Erythroblast (primary cell): ENCODE results near the gene FUT8.

ENCODE experiments used
- GATA1 ChIP-seq: IDR thresholded peaks from 2 replicates; pipeline ENCODE4 v1.6.1; 2011; ENCODE audit warnings: low read depth, mild to moderate bottlenecking, control low read depth, low read length, moderate library complexity
- POLR2A ChIP-seq: IDR thresholded peaks from 2 replicates; pipeline ENCODE4 v1.6.1; 2011; ENCODE audit warnings: mild to moderate bottlenecking, low read length

GRCh38 chr14:65491274-65491673 lies 78.7 kb downstream of the FUT8 start:
- TF ChIP-seq POLR2A, result no peak
- TF ChIP-seq GATA1, result no peak
